ENCODE data around the gene PLEKHJ1.

Gene PLEKHJ1

GRCh38 chr19:2194513-2195078 is 41.5 kb downstream of the PLEKHJ1 start:
- no peak for DNase-seq

GRCh38 chr19:2193807-2194206 is 42.3 kb downstream of the PLEKHJ1 start:
- no peak for DNase-seq

- DNase-seq, result no peak
Observed at GRCh38 chr19:2192862-2193261, 43.3 kb downstream of the PLEKHJ1 start.

GRCh38 chr19:2191456-2192310 is 44.4 kb downstream of the PLEKHJ1 start:
- no peak for DNase-seq

- DNase-seq, result no peak
Observed at GRCh38 chr19:2190848-2191455, 45.2 kb downstream of the PLEKHJ1 start.

- DNase-seq, result peak; percentile 40
Observed at GRCh38 chr19:2189880-2190279, 46.2 kb downstream of the PLEKHJ1 start.

- DNase-seq, result no peak
Observed at GRCh38 chr19:2188708-2189385, 47.3 kb downstream of the PLEKHJ1 start.

- no peak for DNase-seq
Observed at GRCh38 chr19:2187159-2187558, 49.0 kb downstream of the PLEKHJ1 start.

GRCh38 chr19:2186071-2186846 is 49.9 kb downstream of the PLEKHJ1 start:
- no peak for DNase-seq

GRCh38 chr19:2185734-2186070 is 50.4 kb downstream of the PLEKHJ1 start:
- DNase-seq, result no peak

GRCh38 chr19:2184422-2184975 is 51.6 kb downstream of the PLEKHJ1 start:
- DNase-seq, result no peak

Measured in hematopoietic multipotent progenitor cell treated with erythropoietin and hydrocortisone succinate and interleukin-3 and kit ligand, for 4 days (in vitro differentiated cells).